H1 (cell line): Measurements from ENCODE around the gene CHD1. TPM values are rescaled to one million over a fixed set of nuclear protein-coding genes. Genes with fewer than 3 reads are reported as not detected.

Source experiments
- CTCF ChIA-PET: fragments of 300-600 bp; sonication (Branson Sonifier 250); formaldehyde crosslinking; loops from one replicate; lab custom pipeline; 2021; ENCODE audit not compliant: partially characterized antibody; lab: Charles Lee
- POLR2A ChIA-PET: fragments of 300-600 bp; sonication (Branson Sonifier 250); formaldehyde crosslinking; loops from one replicate; lab custom pipeline; 2021; ENCODE audit warnings: inconsistent platforms; ENCODE audit not compliant: partially characterized antibody; lab: Charles Lee
- DNase-seq, 2 experiments: peaks; one replicate each; pipeline versions ENCODE4 v3.0.0 to v3.0.0-alpha.2; 2010 to 2022; ENCODE audit warnings: low spot score in 2 of 2, low read depth in 1 of 2, mixed read lengths in 1 of 2
- FAIRE-seq: peaks from 2 replicates; lab custom pipeline; 2011; peaks lifted over from hg19 to GRCh38; lab: Jason Lieb, UNC
- H2AFZ ChIP-seq: 2 replicates; pipeline ENCODE4 v1.8.1; 2012; ENCODE audit warnings: low read length, inconsistent platforms
- H2AK5ac ChIP-seq: 2 replicates; pipeline ENCODE4 v1.6.1; 2013; ENCODE audit warnings: low read depth, low read length
- H2BK120ac ChIP-seq: replicated peaks from 2 replicates; pipeline ENCODE3; 2013; ENCODE audit warnings: low read depth, low read length, inconsistent platforms
- H2BK12ac ChIP-seq: 2 replicates; pipeline ENCODE4 v1.6.1; 2013; ENCODE audit warnings: low read depth, low read length
- H2BK15ac ChIP-seq: 2 replicates; pipeline ENCODE4 v1.6.1; 2013; ENCODE audit warnings: low read length
- H2BK20ac ChIP-seq: 2 replicates; pipeline ENCODE4 v1.6.1; 2013; ENCODE audit warnings: low read length
- H2BK5ac ChIP-seq: 2 replicates; pipeline ENCODE4 v1.6.1; 2013; ENCODE audit warnings: low read depth, low read length
- H3K14ac ChIP-seq: 2 replicates; pipeline ENCODE4 v1.6.1; 2013; ENCODE audit warnings: inconsistent platforms; ENCODE audit not compliant: insufficient read length
- H3K18ac ChIP-seq: 2 replicates; pipeline ENCODE4 v1.6.1; 2013; ENCODE audit warnings: low read length; ENCODE audit errors: extremely low read depth
- H3K23ac ChIP-seq: 2 replicates; pipeline ENCODE4 v1.6.1; 2013; ENCODE audit warnings: inconsistent platforms; ENCODE audit not compliant: insufficient read length
- H3K23me2 ChIP-seq: 2 replicates; pipeline ENCODE4 v1.6.1; 2013; ENCODE audit warnings: low read depth, low read length
- H3K27ac ChIP-seq: 2 replicates; pipeline ENCODE4 v1.6.1; 2011; ENCODE audit warnings: low read depth, low read length, inconsistent platforms
- H3K27me3 ChIP-seq, 4 experiments: replicated peaks in 1 of 4; 1 replicate in 1 of 4; 2 replicates in 3 of 4; pipeline versions ENCODE4 v1.6.1 to v1.8.1; 2011 to 2013; ENCODE audit warnings: low read length in 3 of 4, mild to moderate bottlenecking in 3 of 4, inconsistent platforms in 2 of 4, mixed read lengths in 2 of 4, moderate library complexity in 1 of 4; ENCODE audit not compliant: control insufficient read depth in 3 of 4, insufficient read depth in 3 of 4; ENCODE audit errors: extremely low read depth in 1 of 4
- H3K36me3 ChIP-seq, 4 experiments: 2 replicates each; pipeline versions ENCODE4 v1.6.1 to v1.8.1; 2011 to 2013; ENCODE audit warnings: mild to moderate bottlenecking in 4 of 4, low read length in 3 of 4, moderate library complexity in 2 of 4, control low read depth in 1 of 4, inconsistent platforms in 1 of 4; ENCODE audit not compliant: insufficient read depth in 4 of 4, control insufficient read depth in 2 of 4
- H3K4ac ChIP-seq: replicated peaks from 2 replicates; pipeline ENCODE3; 2013; ENCODE audit warnings: low read length, low read depth, mixed read lengths, inconsistent platforms; ENCODE audit not compliant: insufficient read length
- H3K4me1 ChIP-seq, 4 experiments: replicated peaks in 1 of 4; 1 replicate in 1 of 4; 2 replicates in 3 of 4; pipeline versions ENCODE4 v1.6.1 to v1.8.1; 2011 to 2013; ENCODE audit warnings: low read length in 3 of 4, inconsistent platforms in 2 of 4, mixed read lengths in 1 of 4; ENCODE audit not compliant: insufficient read depth in 4 of 4, control insufficient read depth in 3 of 4
- H3K4me2 ChIP-seq, 2 experiments: 2 replicates each; pipeline versions ENCODE4 v1.6.1 to v1.8.1; 2011 to 2013; ENCODE audit warnings: low read depth in 2 of 2, low read length in 2 of 2, control low read depth in 1 of 2, inconsistent platforms in 1 of 2, mild to moderate bottlenecking in 1 of 2; ENCODE audit not compliant: insufficient read depth in 1 of 2
- H3K4me3 ChIP-seq, 4 experiments: fragments of 200-600, 300-600 bp in 1 of 4; sonication (generic), shearing (Covaris generic), sonication (Bioruptor Twin) in 1 of 4; 2 replicates each; pipeline versions ENCODE4 v1.5.1 to v1.8.1; 2011 to 2016; ENCODE audit warnings: low read length in 4 of 4, low read depth in 3 of 4, control low read depth in 2 of 4, inconsistent platforms in 2 of 4, mild to moderate bottlenecking in 2 of 4, mixed read lengths in 1 of 4, moderate library complexity in 1 of 4; ENCODE audit not compliant: insufficient read depth in 2 of 4; ENCODE audit errors: extremely low read depth in 1 of 4
- H3K56ac ChIP-seq: replicated peaks from 2 replicates; pipeline ENCODE3; 2013; ENCODE audit warnings: low read depth, mild to moderate bottlenecking, mixed read lengths, low read length, inconsistent platforms; ENCODE audit not compliant: insufficient read length
- H3K79me1 ChIP-seq: 2 replicates; pipeline ENCODE4 v1.6.1; 2013; ENCODE audit warnings: low read depth, low read length, control low read depth
- H3K79me2 ChIP-seq, 2 experiments: 2 replicates each; pipeline versions ENCODE4 v1.6.1 to v1.8.1; 2012 to 2013; ENCODE audit warnings: low read length in 2 of 2, mild to moderate bottlenecking in 2 of 2, inconsistent platforms in 1 of 2; ENCODE audit not compliant: insufficient read depth in 2 of 2, control insufficient read depth in 1 of 2
- H3K9ac ChIP-seq, 4 experiments: replicated peaks in 1 of 4; 1 replicate in 1 of 4; 2 replicates in 3 of 4; pipeline versions ENCODE4 v1.6.1 to v1.8.1; 2011 to 2013; ENCODE audit warnings: low read depth in 3 of 4, low read length in 3 of 4, control low read depth in 2 of 4, mild to moderate bottlenecking in 2 of 4, moderate library complexity in 2 of 4, inconsistent platforms in 1 of 4; ENCODE audit errors: extremely low read depth in 1 of 4
- H3K9me3 ChIP-seq, 2 experiments: 2 replicates each; pipeline versions ENCODE4 v1.6.1 to v1.8.1; 2012 to 2013; ENCODE audit warnings: mild to moderate bottlenecking in 2 of 2, moderate library complexity in 2 of 2, control low read depth in 1 of 2, inconsistent platforms in 1 of 2, low read depth in 1 of 2, low read length in 1 of 2, mixed read lengths in 1 of 2; ENCODE audit not compliant: insufficient read depth in 2 of 2
- H4K20me1 ChIP-seq, 2 experiments: replicated peaks in 1 of 2; 2 replicates each; pipeline versions ENCODE3 to v1.8.1; 2011 to 2013; ENCODE audit warnings: inconsistent platforms in 2 of 2, low read length in 2 of 2, mild to moderate bottlenecking in 1 of 2; ENCODE audit not compliant: insufficient read depth in 2 of 2, control insufficient read depth in 1 of 2
- H4K5ac ChIP-seq: 2 replicates; pipeline ENCODE4 v1.6.1; 2013; ENCODE audit warnings: low read length, low read depth, mixed read lengths, inconsistent platforms; ENCODE audit not compliant: insufficient read length
- H4K8ac ChIP-seq: 2 replicates; pipeline ENCODE4 v1.8.0; 2013; ENCODE audit warnings: mild to moderate bottlenecking, moderate library complexity, low read length, inconsistent platforms; ENCODE audit not compliant: insufficient read depth; ENCODE audit errors: extremely low read depth
- H4K91ac ChIP-seq: replicated peaks from 2 replicates; pipeline ENCODE3; 2013; ENCODE audit warnings: low read length, mixed read lengths, inconsistent platforms; ENCODE audit not compliant: insufficient read length
- ASH2L ChIP-seq: fragments of 200-600, 300-600 bp; sonication (generic); IDR thresholded peaks from one replicate; pipeline ENCODE4 v1.7.1; 2017; ENCODE audit warnings: low read length
- CHD1 ChIP-seq: IDR thresholded peaks from 2 replicates; pipeline ENCODE4 v1.6.1; 2012; ENCODE audit warnings: low read depth, low read length, improper control_type of control experiment
- CHD2 ChIP-seq: IDR thresholded peaks from 2 replicates; pipeline ENCODE4 v1.6.1; 2012; ENCODE audit warnings: low read length, improper control_type of control experiment
- FOSL1 ChIP-seq: IDR thresholded peaks from 2 replicates; pipeline ENCODE4 v1.6.1; 2011; ENCODE audit warnings: mild to moderate bottlenecking, low read depth, low read length, moderate library complexity; ENCODE audit not compliant: insufficient read depth
- JUND ChIP-seq: IDR thresholded peaks from 2 replicates; pipeline ENCODE4 v1.6.1; 2011; ENCODE audit warnings: mild to moderate bottlenecking, improper control_type of control experiment, low read length
- NANOG ChIP-seq: IDR thresholded peaks from 2 replicates; pipeline ENCODE4 v1.6.1; 2011; ENCODE audit warnings: low read length, low read depth, mild to moderate bottlenecking, inconsistent platforms; ENCODE audit not compliant: insufficient read depth, poor library complexity, severe bottlenecking
- POLR2AphosphoS5 ChIP-seq: IDR thresholded peaks from 2 replicates; pipeline ENCODE4 v1.6.1; 2011; ENCODE audit warnings: low read depth, low read length
- RAD21 ChIP-seq, 2 experiments: IDR thresholded peaks in 1 of 2; conservative IDR thresholded peaks in 1 of 2; 2 replicates each; pipeline ENCODE4 v1.6.1; 2011; ENCODE audit warnings: low read depth in 2 of 2, low read length in 2 of 2, improper control_type of control experiment in 1 of 2, inconsistent platforms in 1 of 2, mild to moderate bottlenecking in 1 of 2, moderate library complexity in 1 of 2
- SIN3A ChIP-seq, 2 experiments: IDR thresholded peaks in 1 of 2; conservative IDR thresholded peaks in 1 of 2; 2 replicates each; pipeline ENCODE4 v1.6.1; 2011 to 2012; ENCODE audit warnings: low read length in 2 of 2, improper control_type of control experiment in 1 of 2, low read depth in 1 of 2, mild to moderate bottlenecking in 1 of 2
- SP2 ChIP-seq: IDR thresholded peaks from 2 replicates; pipeline ENCODE4 v1.6.1; 2012; ENCODE audit warnings: mild to moderate bottlenecking, low read length, inconsistent platforms
- SRF ChIP-seq: IDR thresholded peaks from 2 replicates; pipeline ENCODE4 v1.6.1; 2011; ENCODE audit warnings: mild to moderate bottlenecking, low read depth, low read length, moderate library complexity
- SUZ12 ChIP-seq: fragments of 200-600 bp; sonication (generic); IDR thresholded peaks from 2 replicates; pipeline ENCODE4 v1.6.1; 2012; ENCODE audit warnings: mild to moderate bottlenecking, inconsistent platforms, low read length, moderate library complexity, mixed read lengths
- TAF1 ChIP-seq: IDR thresholded peaks from 2 replicates; pipeline ENCODE4 v1.6.1; 2011; ENCODE audit warnings: mild to moderate bottlenecking, low read depth, low read length
- TBP ChIP-seq: IDR thresholded peaks from 2 replicates; pipeline ENCODE4 v1.6.1; 2011; ENCODE audit warnings: low read depth, low read length, improper control_type of control experiment
- WGBS, 2 experiments: shearing (Covaris generic) in 1 of 2; methylation state at CpG; one replicate each; pipeline versions ENCODE4 v1.1.6 to v1.1.7; 2013 to 2015; ENCODE audit warnings: low lambda C conversion rate in 2 of 2, mixed read lengths in 2 of 2, inconsistent platforms in 1 of 2, low coverage in 1 of 2, missing lambda C conversion rate in 1 of 2; ENCODE audit not compliant: insufficient replicate concordance in 2 of 2, insufficient coverage in 1 of 2, insufficient read length in 1 of 2; ENCODE audit errors: extremely low coverage in 1 of 2, missing lambda C conversion rate in 1 of 2; 5-methylcytosine and 5-hydroxymethylcytosine counted together
- polyA plus RNA-seq, 7 experiments: library from polyadenylated mRNA; depleted of rRNA in 3 of 7; stranded (reverse) in 5 of 7; unstranded in 2 of 7; fragments of >200 nt in 5 of 7; fragments of 200-250 nt in 2 of 7; gene quantifications; 1 replicate in 5 of 7; 2 replicates in 1 of 7; 4 replicates in 1 of 7; pipeline versions ENCODE4 v1.2.1 to v1.2.3, GENCODE V29; 2011 to 2013; ENCODE audit warnings: missing spikeins in 2 of 7, mixed read lengths in 2 of 7
- total RNA-seq: library from RNA; stranded (reverse); fragmentation: NEBNext Ultra II Directional; extraction: Animal tissue kit (Norgen Biotek cat#: 25700); gene quantifications from 2 replicates; pipeline ENCODE4 v1.2.1, GENCODE V29; 2021
- TF ChIP-seq, protein P1 (sequence below): IDR thresholded peaks from 2 replicates; pipeline ENCODE4 v1.6.1; 2012; ENCODE audit warnings: inconsistent platforms

CHD1 gene
- total and polyA plus RNA-seq, 2 of the 8 experiments (the other 6 are each of a cell fraction or from before 2014, with no cell fraction given): 15.6 to 53.0 TPM

DNA sequence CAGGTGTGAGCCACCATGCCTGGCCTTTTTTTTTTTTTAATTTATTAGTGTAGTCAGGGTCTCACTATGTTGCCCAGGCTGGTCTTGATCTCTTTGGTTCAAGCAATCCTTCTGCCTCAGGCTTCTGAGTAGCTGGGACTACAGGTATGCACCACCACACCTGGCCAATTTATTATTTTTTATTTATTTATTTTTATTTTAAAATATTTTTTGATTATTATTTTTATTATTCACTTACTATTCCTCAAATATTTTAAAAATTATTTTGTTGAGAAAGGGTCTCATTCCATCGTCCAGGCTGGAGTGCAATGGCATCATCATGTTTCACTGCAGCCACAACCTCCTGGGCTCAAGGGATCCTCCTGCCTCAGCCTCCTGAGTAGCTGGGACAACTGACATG lies 49.7 kb upstream of the CHD1 start:
- H3K79me2 ChIP-seq: no peaks in the 10 kb centered on the region
- no peak overlapping the region for H3K27ac ChIP-seq
- H3K14ac ChIP-seq: no peak overlapping the region
- H4K20me1 ChIP-seq: no peaks in the 10 kb centered on the region
- CTCF ChIA-PET: interaction anchor here (0.8 to 1.5 kb wide), 3 partner anchors 31 to 82 kb away, joined by 3 to 4 read pairs (median 3); no protein-coding TSS in a partner anchor
- no peak overlapping the region for H3K4me3 ChIP-seq
- no peak overlapping the region for H3K4me2 ChIP-seq
- H2AK5ac ChIP-seq: no peak overlapping the region
- H3K23ac ChIP-seq: no peak overlapping the region
- H3K36me3 ChIP-seq: no peaks in the 10 kb centered on the region
- no peak overlapping the region for H3K18ac ChIP-seq
- POLR2A ChIA-PET: no interaction called here
- H2BK15ac ChIP-seq: no peak overlapping the region
- no peak overlapping the region for H2BK5ac ChIP-seq
- no peak for TF ChIP-seq FOSL1
- no peak for TF ChIP-seq SP2
- TF ChIP-seq POLR2AphosphoS5: no peak
- no peak for TF ChIP-seq TBP
- no peak for TF ChIP-seq TAF1
- TF ChIP-seq ASH2L: no peak
- TF ChIP-seq RAD21 (IDR thresholded peaks at IDR 0.05 in 1 of 2, conservative IDR thresholded peaks at IDR 0.05 in 1 of 2; ENCODE audit: low read depth in 2 of 2, low read length in 2 of 2): no peak
- no peak for TF ChIP-seq SRF
- no peak for TF ChIP-seq SIN3A (conservative IDR thresholded peaks at IDR 0.05 in 1 of 2, IDR thresholded peaks at IDR 0.05 in 1 of 2; ENCODE audit: low read depth in 1 of 2, low read length in 2 of 2)
- no peak for TF ChIP-seq NANOG
- no peak for TF ChIP-seq SUZ12
- no peak for TF ChIP-seq CHD1
- TF ChIP-seq JUND: no peak
- TF ChIP-seq CHD2: no peak
- TF ChIP-seq, protein P1, sequence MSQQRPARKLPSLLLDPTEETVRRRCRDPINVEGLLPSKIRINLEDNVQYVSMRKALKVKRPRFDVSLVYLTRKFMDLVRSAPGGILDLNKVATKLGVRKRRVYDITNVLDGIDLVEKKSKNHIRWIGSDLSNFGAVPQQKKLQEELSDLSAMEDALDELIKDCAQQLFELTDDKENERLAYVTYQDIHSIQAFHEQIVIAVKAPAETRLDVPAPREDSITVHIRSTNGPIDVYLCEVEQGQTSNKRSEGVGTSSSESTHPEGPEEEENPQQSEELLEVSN: no peak
- no peak overlapping the region for H3K56ac ChIP-seq
- no peak overlapping the region for H2BK20ac ChIP-seq
- no peak for DNase-seq
- H4K8ac ChIP-seq: no peak overlapping the region
- H3K23me2 ChIP-seq: no peaks in the 10 kb centered on the region
- 86% methylated on average over 1 of the region's 1 CpG; no CpG with 5 or more reads in 1 of the 2 experiments for WGBS, 2 experiments
- no peak overlapping the region for H4K5ac ChIP-seq
- no peak overlapping the region for H4K91ac ChIP-seq
- no peak overlapping the region for H3K9ac ChIP-seq
- H3K79me1 ChIP-seq: no peaks in the 10 kb centered on the region
- H2AFZ ChIP-seq: no peak overlapping the region
- no peak overlapping the region for H2BK12ac ChIP-seq
- H3K27me3 ChIP-seq: no peaks in the 10 kb centered on the region
- no peak overlapping the region for H2BK120ac ChIP-seq
- no peaks in the 10 kb centered on the region for H3K9me3 ChIP-seq
- H3K4ac ChIP-seq: no peak overlapping the region
- no peaks in the 10 kb centered on the region for H3K4me1 ChIP-seq
- FAIRE-seq: no peak
